ENCODE results near the gene PA2G4. TPM values are rescaled to one million over a fixed set of nuclear protein-coding genes. Genes with fewer than 3 reads are reported as not detected.

Gene PA2G4
- total and polyA plus RNA-seq, 10 of the 15 experiments (the other 5 are each of a cell fraction or from before 2014, with no cell fraction given): 148 to 514 (median 406) TPM

GRCh38 chr12:56062996-56063395 lies 41.4 kb upstream of the PA2G4 start:
- in situ Hi-C loops (cut with MboI): no loop called here
- H3K9me3 ChIP-seq (replicated peaks; ENCODE audit: control insufficient read depth, insufficient read depth, low read length): no peaks in the 10 kb centered on the region
- H3K79me2 ChIP-seq (ENCODE audit: control insufficient read depth, insufficient read depth, low read length): no peaks in the 10 kb centered on the region
- H3K36me3 ChIP-seq (ENCODE audit: control insufficient read depth in 2 of 2, insufficient read depth in 2 of 2, low read length in 1 of 2): no peaks in the 10 kb centered on the region
- no peak overlapping the region for H2AFZ ChIP-seq (ENCODE audit: control insufficient read depth, low read depth, low read length)
- H4K20me1 ChIP-seq (ENCODE audit: control insufficient read depth, insufficient read depth): no peaks in the 10 kb centered on the region
- no peak overlapping the region for H3K9ac ChIP-seq (ENCODE audit: control insufficient read depth, insufficient read depth, low read length)
- ChIA-PET CTCF (no interaction called here), SMC1A (ENCODE audit: uncharacterized antibody, unreplicated experiment) (no interaction called here), RAD21 (ENCODE audit: unreplicated experiment) (no interaction called here), POLR2A (no interaction called here)
- H3K27ac ChIP-seq (ENCODE audit: control insufficient read depth, insufficient read depth): no peak overlapping the region
- H3K4me1 ChIP-seq (ENCODE audit: control insufficient read depth, insufficient read depth, low read length): no peaks in the 10 kb centered on the region
- H3K4me2 ChIP-seq (ENCODE audit: control insufficient read depth, insufficient read depth): no peak overlapping the region
- ATAC-seq (no peak), FAIRE-seq (no peak), DNase-seq (ENCODE audit: low read depth, low spot score) (no peak)
- no TSS peak for BruUV-seq (replicated peaks)
- intact Hi-C loops (cut with micrococcal nuclease; ENCODE audit: unreplicated experiment): no loop called here
- H3K27me3 ChIP-seq (replicated peaks in 1 of 2; ENCODE audit: control insufficient read depth in 2 of 2, insufficient read depth in 2 of 2, low read length in 1 of 2): no peaks in the 10 kb centered on the region
- no peak overlapping the region for H3K4me3 ChIP-seq
- no peak for TF ChIP-seq ZBTB11 (CRISPR knock-in tag; IDR thresholded peaks at IDR 0.05)
- TF ChIP-seq STAT3 (IDR thresholded peaks at IDR 0.05; ENCODE audit: low read depth, low read length): no peak
- TF ChIP-seq SMARCA5 (IDR thresholded peaks at IDR 0.05): no peak
- TF ChIP-seq MYB (IDR thresholded peaks at IDR 0.05; ENCODE audit: borderline replicate concordance, low read depth, low read length): no peak
- no peak for TF ChIP-seq ZNF622 (IDR thresholded peaks at IDR 0.05)
- TF ChIP-seq SUZ12 (IDR thresholded peaks at IDR 0.05; ENCODE audit: unreplicated experiment): no peak
- TF ChIP-seq SIX5 (IDR thresholded peaks at IDR 0.05; ENCODE audit: low read depth, low read length, severe bottlenecking): no peak
- TF ChIP-seq HSF1 (IDR thresholded peaks at IDR 0.05; ENCODE audit: low read depth, low read length): no peak
- no peak for TF ChIP-seq MXI1 (IDR thresholded peaks at IDR 0.05; ENCODE audit: low read depth, low read length)
- TF ChIP-seq CREB1 (IDR thresholded peaks at IDR 0.05; ENCODE audit: low read depth): no peak
- no peak for TF ChIP-seq ZBTB4 (CRISPR knock-in tag; IDR thresholded peaks at IDR 0.05)
- TF ChIP-seq BCL3 (IDR thresholded peaks at IDR 0.05; ENCODE audit: borderline replicate concordance, insufficient read depth, low read depth, low read length, poor library complexity, severe bottlenecking): no peak
- TF ChIP-seq RBBP5 (conservative IDR thresholded peaks at IDR 0.05): no peak
